Mucosa of descending colon (tissue), 3 donors: Measurements from ENCODE around the gene PRPS2. TPM values are rescaled to one million over a fixed set of nuclear protein-coding genes. Genes with fewer than 3 reads are reported as not detected.

ENCODE experiments used
- ATAC-seq: fragments of 200-7000 bp; cut with Tn5 transposase; one replicate; pipeline ENCODE4 v1.9.1; 2020; ENCODE audit warnings: mild to moderate bottlenecking, moderate library complexity
- DNase-seq, 3 donors: peaks; one replicate each; pipeline ENCODE4 v3.0.0-alpha.2; 2020
- H3K36me3 ChIP-seq: fragments of 200-600 bp; one replicate; pipeline ENCODE4 v1.8.0; 2021; ENCODE audit warnings: low read depth, mild to moderate bottlenecking
- H3K4me1 ChIP-seq: fragments of 200-600 bp; one replicate; pipeline ENCODE4 v1.8.0; 2021; ENCODE audit warnings: low read depth, mild to moderate bottlenecking
- H3K4me3 ChIP-seq: fragments of 200-600 bp; one replicate; pipeline ENCODE4 v1.8.0; 2021; ENCODE audit warnings: mild to moderate bottlenecking
- H3K9me3 ChIP-seq: fragments of 200-600 bp; one replicate; pipeline ENCODE4 v1.8.0; 2021; ENCODE audit warnings: mild to moderate bottlenecking
- CTCF ChIP-seq: fragments of 200-600 bp; IDR thresholded peaks from one replicate; pipeline ENCODE4 v1.8.0; 2022; ENCODE audit warnings: antibody characterized with exemption, mild to moderate bottlenecking
- intact Hi-C, 2 donors: fragments of 100-400 bp; cut with DNase I in 1 of 2; cut with micrococcal nuclease in 1 of 2; formaldehyde crosslinking; loops; one replicate each; pipeline versions ENCODE4 v1.11.0 to v1.11.1; 2022; cut with DNase I, micrococcal nuclease
- total RNA-seq, 3 donors: library from RNA; stranded (reverse); fragmentation: NEBNext Ultra II Directional in 2 of 3; extraction: Animal tissue kit (Norgen Biotek cat#: 25700) in 2 of 3; gene quantifications; one replicate each; pipeline versions ENCODE4 v1.2.1 to v1.2.4, GENCODE V29; 2021 to 2023
- donor health status: DM: no; HTN: no; CAD: no; lungs with moderate emphysema.
- donor health status: DM: no; HTN: no; CAD: no.
- donor health status: DM: no; HTN: yes; CAD: no.

Gene PRPS2
- total RNA-seq, 3 donors from 2014 or later: 37.0 to 68.5 (median 56.4) TPM

GRCh38 chrX:12758291-12758690 is 32.9 kb upstream of the PRPS2 start:
- H3K4me3 ChIP-seq: no peak overlapping the region
- H3K36me3 ChIP-seq: no peaks in the 10 kb centered on the region
- ATAC-seq: no peak
- no peaks in the 10 kb centered on the region for H3K4me1 ChIP-seq
- H3K9me3 ChIP-seq: no peaks in the 10 kb centered on the region
- intact Hi-C loops: no loop called here
- DNase-seq: no peak
- TF ChIP-seq CTCF: no peak

- TF ChIP-seq CTCF: no peak
- DNase-seq (no peak), ATAC-seq (no peak)
- Histone ChIP-seq H3K4me1 (no peaks in the 10 kb centered on the region), H3K9me3 (no peaks in the 10 kb centered on the region), H3K36me3 (no peaks in the 10 kb centered on the region), H3K4me3 (no peak overlapping the region)
- intact Hi-C loops: no loop called here
Observed at GRCh38 chrX:12767856-12768255, 23.4 kb upstream of the PRPS2 start.

GRCh38 chrX:12768491-12768890 is 22.7 kb upstream of the PRPS2 start:
- intact Hi-C loops: no loop called here
- Histone ChIP-seq H3K9me3 (no peaks in the 10 kb centered on the region), H3K36me3 (no peaks in the 10 kb centered on the region), H3K4me1 (no peaks in the 10 kb centered on the region), H3K4me3 (no peak overlapping the region)
- ATAC-seq (no peak), DNase-seq (no peak)
- no peak for TF ChIP-seq CTCF

GRCh38 chrX:12770440-12770839 is 20.8 kb upstream of the PRPS2 start:
- intact Hi-C loops: no loop called here
- DNase-seq: peak in 1 of 3 donors; percentile 16
- Histone ChIP-seq H3K4me1 (no peaks in the 10 kb centered on the region), H3K36me3 (no peaks in the 10 kb centered on the region), H3K9me3 (no peaks in the 10 kb centered on the region), H3K4me3 (no peak overlapping the region)
- ATAC-seq: peak; percentile 45
- TF ChIP-seq CTCF: no peak

GRCh38 chrX:12771445-12772069 is 19.7 kb upstream of the PRPS2 start:
- DNase-seq (peak; percentile 64 to 77 (median 66)), ATAC-seq (peak; percentile 98)
- Histone ChIP-seq H3K9me3 (no peaks in the 10 kb centered on the region), H3K36me3 (no peaks in the 10 kb centered on the region), H3K4me1 (no peaks in the 10 kb centered on the region), H3K4me3 (no peak overlapping the region)
- peak; percentile 30 for TF ChIP-seq CTCF
- intact Hi-C loops: no loop called here

- no peak for ATAC-seq
- no peak for TF ChIP-seq CTCF
- intact Hi-C loops: no loop called here
Observed at GRCh38 chrX:12777670-12778069, 13.5 kb upstream of the PRPS2 start.

More at GRCh38 chrX:12777670-12778069, 13.5 kb upstream of the PRPS2 start:
- H3K9me3 ChIP-seq: no peaks in the 10 kb centered on the region
- no peak overlapping the region for H3K4me3 ChIP-seq
- no peaks in the 10 kb centered on the region for H3K36me3 ChIP-seq
- H3K4me1 ChIP-seq: no peaks in the 10 kb centered on the region
- no peak for DNase-seq
